NCI-H2171 treated with DMSO at 0.1 percent for 48 hours (cell line): Measurements from ENCODE around the gene COPS7B.
"Not testable (repeated sequence)": the region's sequence is repeated elsewhere in the genome, so short reads cannot be mapped to it uniquely, and the experiment has no call there.

Experiments
- DNase-seq: peaks from one replicate; lab custom pipeline; 2025; lab: John Stamatoyannopoulos, UW

Gene COPS7B

GRCh38 chr2:231786177-231786916 lies at the start of gene COPS7B:
Gene COPS7B (plus strand): TSS chr2:231786445. CDS start chr2:231788571, 2,126 bp downstream.
- peak; percentile 73 for DNase-seq

- DNase-seq: no peak
Observed at GRCh38 chr2:231737761-231738160, 48.5 kb upstream of the COPS7B start.

GRCh38 chr2:231743376-231744116 lies 42.7 kb upstream of the COPS7B start:
- DNase-seq: no peak

GRCh38 chr2:231745303-231746038 lies 40.8 kb upstream of the COPS7B start:
- DNase-seq: no peak

- not testable (repeated sequence) for DNase-seq
Observed at GRCh38 chr2:231748153-231748896, 37.9 kb upstream of the COPS7B start.

- not testable (repeated sequence) for DNase-seq
Observed at GRCh38 chr2:231749016-231749415, 37.2 kb upstream of the COPS7B start.

GRCh38 chr2:231751042-231751815 lies 35.0 kb upstream of the COPS7B start:
- DNase-seq: no peak

- DNase-seq: no peak
Observed at GRCh38 chr2:231752061-231752460, 34.2 kb upstream of the COPS7B start.

GRCh38 chr2:231761735-231762134 lies 24.5 kb upstream of the COPS7B start:
- no peak for DNase-seq

- DNase-seq: no peak
Observed at GRCh38 chr2:231764124-231764523, 22.1 kb upstream of the COPS7B start.

- DNase-seq: no peak
Observed at GRCh38 chr2:231764760-231765159, 21.5 kb upstream of the COPS7B start.

- no peak for DNase-seq
Observed at GRCh38 chr2:231765496-231765929, 20.7 kb upstream of the COPS7B start.

- no peak for DNase-seq
Observed at GRCh38 chr2:231769170-231770136, 16.8 kb upstream of the COPS7B start.

- DNase-seq: no peak
Observed at GRCh38 chr2:231780123-231780908, 5.9 kb upstream of the COPS7B start.

- peak; percentile 92 for DNase-seq
Observed at GRCh38 chr2:231780909-231781797, 5.1 kb upstream of the COPS7B start, which contains the start of gene PDE6D. Gene PDE6D (minus strand): TSS chr2:231781282. CDS start chr2:231781114, 168 bp downstream.

GRCh38 chr2:231781798-231782726 lies 4.2 kb upstream of the COPS7B start:
- DNase-seq: no peak

GRCh38 chr2:231785413-231785812 lies 832 bp upstream of the COPS7B start:
- DNase-seq: no peak
